ENCODE measurements around the gene METTL6.

DNA sequence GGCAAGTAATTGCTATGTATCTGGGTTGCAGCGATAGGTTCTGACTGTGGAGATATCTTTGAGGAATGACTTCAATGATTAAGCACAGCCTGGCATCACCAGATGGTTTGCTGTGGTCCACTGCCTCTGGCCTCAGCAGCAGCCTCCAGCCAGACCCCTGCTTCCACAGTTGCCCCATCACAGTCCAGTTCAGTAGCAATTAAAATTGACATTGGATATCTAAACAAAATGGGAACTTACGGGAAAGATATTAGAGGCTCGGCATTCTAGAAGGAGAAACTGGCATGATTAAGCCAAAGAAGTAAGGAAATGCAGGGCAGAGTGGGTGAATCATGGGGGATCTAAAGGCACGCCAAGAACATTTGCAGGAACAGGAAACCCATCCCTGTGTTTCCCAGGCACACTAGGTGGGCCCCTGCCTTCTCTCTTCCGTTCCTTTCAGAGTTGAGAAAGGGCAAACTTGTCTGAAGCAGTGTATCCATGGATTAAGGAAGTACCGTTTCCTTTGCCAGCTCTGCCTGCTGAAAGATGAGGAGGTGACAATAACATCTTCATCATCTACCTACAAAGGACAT lies 58.7 kb downstream of the METTL6 start:
- TF ChIP-seq, protein P1, sequence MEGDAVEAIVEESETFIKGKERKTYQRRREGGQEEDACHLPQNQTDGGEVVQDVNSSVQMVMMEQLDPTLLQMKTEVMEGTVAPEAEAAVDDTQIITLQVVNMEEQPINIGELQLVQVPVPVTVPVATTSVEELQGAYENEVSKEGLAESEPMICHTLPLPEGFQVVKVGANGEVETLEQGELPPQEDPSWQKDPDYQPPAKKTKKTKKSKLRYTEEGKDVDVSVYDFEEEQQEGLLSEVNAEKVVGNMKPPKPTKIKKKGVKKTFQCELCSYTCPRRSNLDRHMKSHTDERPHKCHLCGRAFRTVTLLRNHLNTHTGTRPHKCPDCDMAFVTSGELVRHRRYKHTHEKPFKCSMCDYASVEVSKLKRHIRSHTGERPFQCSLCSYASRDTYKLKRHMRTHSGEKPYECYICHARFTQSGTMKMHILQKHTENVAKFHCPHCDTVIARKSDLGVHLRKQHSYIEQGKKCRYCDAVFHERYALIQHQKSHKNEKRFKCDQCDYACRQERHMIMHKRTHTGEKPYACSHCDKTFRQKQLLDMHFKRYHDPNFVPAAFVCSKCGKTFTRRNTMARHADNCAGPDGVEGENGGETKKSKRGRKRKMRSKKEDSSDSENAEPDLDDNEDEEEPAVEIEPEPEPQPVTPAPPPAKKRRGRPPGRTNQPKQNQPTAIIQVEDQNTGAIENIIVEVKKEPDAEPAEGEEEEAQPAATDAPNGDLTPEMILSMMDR (IDR thresholded peaks at IDR 0.05) = no peak
- TF ChIP-seq POLR2A (IDR thresholded peaks at IDR 0.05) (no peak), POLR2AphosphoS5 (IDR thresholded peaks at IDR 0.05) (peak; percentile 58 to 80), EP300 (IDR thresholded peaks at IDR 0.05) (peak in 2 of 4 donors; percentile 90 to 91)
